K562 (cell line): ENCODE measurements around the gene FH. TPM values are rescaled to one million over a fixed set of nuclear protein-coding genes. Genes with fewer than 3 reads are reported as not detected.

ENCODE experiments used
- ATAC-seq: fragments of 200-7000 bp; cut with Tn5 transposase; 3 replicates; pipeline ENCODE4 v1.9.1; 2020; ENCODE audit warnings: moderate library complexity
- BruUV-seq: library from RNA; stranded (reverse); fragments of 400-500 nt; replicated peaks from 2 replicates; lab custom pipeline; 2021; lab: Mats Ljungman, UMichigan
- CTCF ChIA-PET: fragments of 300-600 bp; formaldehyde crosslinking; extraction: SDS; loops from one replicate; lab custom pipeline; 2021; ENCODE audit warnings: low intra/inter-chr PET ratio; lab: Yijun Ruan, JAX
- POLR2A ChIA-PET: fragments of 300-600, 350-650 bp; sonication (Branson Sonifier 250); formaldehyde crosslinking; extraction: SDS; loops from one replicate; lab custom pipeline; 2021; ENCODE audit warnings: antibody characterized with exemption, inconsistent platforms; lab: Yijun Ruan, JAX
- DNase-seq, 4 experiments: peaks; one replicate each; pipeline versions ENCODE4 v3.0.0 to v3.0.0-alpha.2; 2011 to 2018; ENCODE audit warnings: low spot score in 3 of 4, mixed read lengths in 3 of 4; ENCODE audit errors: extremely low read depth in 1 of 4
- FAIRE-seq: peaks from 2 replicates; lab custom pipeline; 2011; peaks lifted over from hg19 to GRCh38; lab: Jason Lieb, UNC
- H2AFZ ChIP-seq: 2 replicates; pipeline ENCODE4 v1.6.0; 2011; ENCODE audit warnings: low read depth, low read length, control low read depth, inconsistent platforms
- H3K27ac ChIP-seq: fragments of 200-600 bp; 3 replicates; pipeline ENCODE4 v1.8.0; 2011; ENCODE audit warnings: low read depth, mild to moderate bottlenecking, control low read depth, inconsistent platforms, low read length, moderate library complexity, mixed read lengths; ENCODE audit errors: extremely low read depth
- H3K27me3 ChIP-seq, 2 experiments: fragments of 300-600 bp in 1 of 2; 2 replicates in 1 of 2; 3 replicates in 1 of 2; pipeline versions ENCODE4 v1.6.0 to v1.8.0; 2011; ENCODE audit warnings: inconsistent platforms in 2 of 2, low read length in 2 of 2, mild to moderate bottlenecking in 1 of 2, mixed read lengths in 1 of 2, moderate library complexity in 1 of 2; ENCODE audit not compliant: control insufficient read depth in 2 of 2, insufficient read depth in 2 of 2
- H3K36me3 ChIP-seq: fragments of 300-600 bp; 3 replicates; pipeline ENCODE4 v1.8.0; 2011; ENCODE audit warnings: mild to moderate bottlenecking, low read length, inconsistent platforms; ENCODE audit not compliant: control insufficient read depth, insufficient read depth
- H3K4me1 ChIP-seq, 2 experiments: fragments of 200-600 bp in 1 of 2; replicated peaks in 1 of 2; 2 replicates in 1 of 2; 3 replicates in 1 of 2; pipeline versions ENCODE4 v1.5.1 to v1.8.0; 2011; ENCODE audit warnings: inconsistent platforms in 2 of 2, low read length in 2 of 2, mild to moderate bottlenecking in 1 of 2, mixed read lengths in 1 of 2, moderate library complexity in 1 of 2; ENCODE audit not compliant: control insufficient read depth in 2 of 2, insufficient read depth in 2 of 2
- H3K4me2 ChIP-seq: 2 replicates; pipeline ENCODE4 v1.6.1; 2011; ENCODE audit warnings: low read length, control low read depth, inconsistent platforms, mixed read lengths; ENCODE audit not compliant: insufficient read depth
- H3K4me3 ChIP-seq: fragments of 200-600 bp; sonication (generic), shearing (Covaris generic); 2 replicates; pipeline ENCODE4 v1.5.1; 2016; ENCODE audit warnings: control low read depth, inconsistent platforms
- H3K79me2 ChIP-seq: fragments of 200-600 bp; 3 replicates; pipeline ENCODE4 v1.8.0; 2011; ENCODE audit warnings: low read length, inconsistent platforms; ENCODE audit not compliant: control insufficient read depth, insufficient read depth
- H3K9ac ChIP-seq, 2 experiments: 2 replicates each; pipeline versions ENCODE4 v1.6.0 to v1.6.1; 2011; ENCODE audit warnings: low read depth in 2 of 2, low read length in 2 of 2, control low read depth in 1 of 2, inconsistent platforms in 1 of 2, mild to moderate bottlenecking in 1 of 2, mixed read lengths in 1 of 2; ENCODE audit not compliant: insufficient read depth in 1 of 2
- H3K9me1 ChIP-seq: one replicate; pipeline ENCODE4 v1.6.0; 2011; ENCODE audit warnings: inconsistent platforms, mild to moderate bottlenecking, low read length, moderate library complexity; ENCODE audit not compliant: control insufficient read depth, insufficient read depth
- H3K9me3 ChIP-seq: replicated peaks from 2 replicates; pipeline ENCODE4 v1.5.1; 2011; ENCODE audit warnings: low read depth, low read length, inconsistent platforms; ENCODE audit not compliant: control insufficient read depth, insufficient read depth
- H4K20me1 ChIP-seq: replicated peaks from 2 replicates; pipeline ENCODE4 v1.6.1; 2011; ENCODE audit warnings: low read length, inconsistent platforms, mixed read lengths; ENCODE audit not compliant: control insufficient read depth, insufficient read depth
- FOXJ2 ChIP-seq: fragments of 200-800 bp; sonication (Bioruptor generic); IDR thresholded peaks from 2 replicates; pipeline ENCODE4 v1.6.1; 2016; ENCODE audit warnings: missing genetic modification characterization, missing compliant biosample characterization
- LCOR ChIP-seq: sonication (generic); formaldehyde crosslinking; IDR thresholded peaks from 2 replicates; pipeline ENCODE4 v1.8.0; 2022; ENCODE audit warnings: mild to moderate bottlenecking, missing genetic modification reagents
- POLR3G ChIP-seq: IDR thresholded peaks from 2 replicates; pipeline ENCODE4 v1.6.1; 2011; ENCODE audit not compliant: insufficient read length, insufficient replicate concordance; ENCODE audit errors: extremely low read depth
- RBM14 ChIP-seq: fragments of 200-400 bp; formaldehyde crosslinking; IDR thresholded peaks from 2 replicates; pipeline ENCODE4 v1.6.1; 2018; ENCODE audit warnings: low read depth, mild to moderate bottlenecking, low read length, moderate library complexity, borderline replicate concordance; ENCODE audit not compliant: insufficient read depth
- SP1 ChIP-seq: sonication (generic); formaldehyde crosslinking; IDR thresholded peaks from 2 replicates; pipeline ENCODE4 v1.8.1; 2022; ENCODE audit warnings: mild to moderate bottlenecking, missing genetic modification reagents
- ZBTB26 ChIP-seq: fragments of 450-650 bp; formaldehyde crosslinking; IDR thresholded peaks from 2 replicates; pipeline ENCODE4 v1.4.0; 2022; ENCODE audit warnings: missing genetic modification characterization
- ZNF518B ChIP-seq: fragments of 250-450 bp; sonication (Bioruptor Pico); IDR thresholded peaks from 2 replicates; pipeline ENCODE4 v1.5.0; 2021; ENCODE audit warnings: mild to moderate bottlenecking, moderate library complexity
- WGBS: fragments of 100-300 bp; shearing (Covaris generic); methylation state at CpG from one replicate; pipeline ENCODE4 v1.1.6; 2016; ENCODE audit warnings: low coverage, mixed read lengths; ENCODE audit not compliant: insufficient coverage; ENCODE audit errors: missing lambda C conversion rate; 5-methylcytosine and 5-hydroxymethylcytosine counted together
- in situ Hi-C: fragments of 300-500 bp; cut with MboI; formaldehyde crosslinking; loops from 4 replicates; pipeline ENCODE4 v1.15.0; 2018; ENCODE audit warnings: inconsistent platforms, mixed read lengths
- intact Hi-C: fragments of 100-400 bp; cut with micrococcal nuclease; formaldehyde crosslinking; loops from 2 replicates; pipeline ENCODE4 v1.14.2; 2022
- polyA plus RNA-seq, 8 experiments: library from polyadenylated mRNA; depleted of rRNA in 4 of 8; stranded (reverse) in 5 of 8; unstranded in 3 of 8; fragments of >200 nt; fragmentation: Nextera tagmentation in 2 of 8; fragmentation: Illumina TruSeq in 1 of 8; extraction: Ambion mirVana in 2 of 8; extraction: Trizol in 1 of 8; gene quantifications; 2 replicates each; pipeline versions ENCODE4 v1.2.1 to v1.2.3, GENCODE V29; 2011 to 2014; ENCODE audit warnings: inconsistent platforms in 1 of 8, missing spikeins in 1 of 8
- total RNA-seq, 7 experiments: library from RNA; depleted of rRNA in 6 of 7; stranded (reverse); fragments of >200 nt in 6 of 7; fragmentation: Illumina TruSeq in 2 of 7; extraction: Trizol in 2 of 7; gene quantifications; 2 replicates each; pipeline versions ENCODE4 v1.2.1 to v1.2.3, GENCODE V29; 2011 to 2021; ENCODE audit warnings: low replicate concordance in 1 of 7

Gene FH
- total and polyA plus RNA-seq, 9 of the 15 experiments (the other 6 are each of a cell fraction or from before 2014, with no cell fraction given): 117 to 240 (median 211) TPM

- H2AFZ ChIP-seq: peak overlapping the region; percentile 48
- H3K4me2 ChIP-seq: no peak overlapping the region
- no peaks in the 10 kb centered on the region for H3K27me3 ChIP-seq
- in situ Hi-C loops: no loop called here
- TF ChIP-seq SP1 (CRISPR knock-in tag) (no peak), ZBTB26 (CRISPR knock-in tag) (no peak), FOXJ2 (tag) (0 out of 2 replicates have a peak, but pooled peaks have one; percentile 31), RBM14 (no peak), POLR3G (no peak), LCOR (no peak), ZNF518B (CRISPR knock-in tag) (no peak)
- intact Hi-C loops: loop anchor here (5.0 kb wide), 1 partner anchor 464 kb away; the partner anchor contains the start of gene MAP1LC3C
- ATAC-seq (no peak), DNase-seq (no peak), FAIRE-seq (no peak)
- no TSS peak for BruUV-seq
- no peaks in the 10 kb centered on the region for H4K20me1 ChIP-seq
- no peak overlapping the region for H3K4me3 ChIP-seq
- 37% methylated on average over 5 of the region's 5 CpGs for WGBS
- H3K9me1 ChIP-seq: no peaks in the 10 kb centered on the region
- no peaks in the 10 kb centered on the region for H3K79me2 ChIP-seq
- ChIA-PET CTCF (interaction anchor here (0.8 kb wide), 1 partner anchor 302 kb away, joined by 4 read pairs; no protein-coding TSS in a partner anchor), POLR2A (interaction anchor here (0.7 kb wide), 1 partner anchor 100 kb away, joined by 3 read pairs; no protein-coding TSS in a partner anchor)
- H3K9me3 ChIP-seq: no peaks in the 10 kb centered on the region
- no peak overlapping the region for H3K9ac ChIP-seq
- no peaks in the 10 kb centered on the region for H3K36me3 ChIP-seq
- no peak overlapping the region for H3K27ac ChIP-seq
- peaks cover 0 to 2% of the 10 kb centered on the region in 2 experiments; a peak in 2 of 5 replicates for H3K4me1 ChIP-seq
Measured at GRCh38 chr1:241533326-241534115, 14.0 kb upstream of the FH start.
